ENCODE results near the gene MTRF1L. TPM values are rescaled to one million over a fixed set of nuclear protein-coding genes. Genes with fewer than 3 reads are reported as not detected.
"Not testable (repeated sequence)": the region's sequence is repeated elsewhere in the genome, so short reads cannot be mapped to it uniquely, and the experiment has no call there.

The MTRF1L gene
- total RNA-seq, 1 donor from 2014 or later: 15.1 TPM

DNA sequence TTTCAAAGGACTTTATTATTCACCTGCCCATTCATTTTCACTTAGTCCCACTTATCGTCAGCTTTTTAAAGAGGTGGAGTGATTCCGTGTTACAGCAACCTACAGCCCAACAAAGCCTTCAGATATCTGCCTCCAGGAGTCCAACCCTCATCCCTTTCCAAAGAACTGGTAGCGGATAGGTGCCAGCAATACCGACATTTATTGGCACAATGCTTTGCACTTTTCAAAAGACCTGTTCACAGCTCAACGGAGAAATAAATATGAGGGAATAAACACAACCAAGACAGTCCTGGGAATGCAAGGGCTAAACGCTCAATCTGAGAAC is 819 bp upstream of the MTRF1L start:
- DNase-seq (ENCODE audit: low read depth in 2 of 2): no peak

DNA sequence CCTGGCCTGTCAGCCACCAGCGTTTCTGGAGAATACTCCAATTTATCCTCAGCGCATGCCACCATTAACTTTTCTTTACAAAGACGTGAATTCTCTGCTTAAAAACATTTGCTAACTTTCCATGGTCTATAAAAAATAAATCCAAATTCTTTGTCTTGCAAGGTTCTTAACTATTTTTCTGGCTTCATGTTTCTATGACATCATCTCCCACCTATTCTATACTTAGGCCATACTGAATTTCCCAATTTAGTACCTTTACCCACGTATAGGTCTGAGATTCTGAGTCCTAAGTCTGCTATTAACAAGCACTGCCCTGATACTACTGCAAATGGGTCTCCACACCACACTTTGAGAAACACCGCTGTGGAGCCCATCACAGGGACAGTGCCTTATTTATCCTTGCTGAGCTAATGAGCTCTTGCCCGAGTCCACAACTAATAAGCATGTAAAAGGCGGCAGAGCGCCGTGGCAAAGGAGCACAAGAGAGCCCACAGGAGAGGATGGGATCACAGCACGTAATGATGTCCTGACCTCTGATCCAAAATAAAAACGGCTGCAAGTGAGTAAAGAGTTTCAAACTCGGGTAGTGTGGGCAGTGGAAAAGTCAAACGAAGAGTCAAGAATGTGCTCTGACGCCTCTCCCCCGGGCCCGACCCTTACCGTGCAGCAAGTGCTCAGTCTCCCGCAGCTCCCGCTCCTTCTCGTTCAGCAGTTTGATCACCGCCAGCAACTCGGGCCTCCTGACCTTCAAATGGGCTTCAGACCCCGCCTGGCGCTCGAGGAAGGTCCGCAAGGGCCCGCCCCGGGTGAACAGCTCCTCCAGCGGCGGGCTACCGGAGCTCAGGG is 519 bp downstream of the MTRF1L start:
- peak in 1 of 2 donors; percentile 31 for DNase-seq (ENCODE audit: low read depth in 2 of 2)

DNA sequence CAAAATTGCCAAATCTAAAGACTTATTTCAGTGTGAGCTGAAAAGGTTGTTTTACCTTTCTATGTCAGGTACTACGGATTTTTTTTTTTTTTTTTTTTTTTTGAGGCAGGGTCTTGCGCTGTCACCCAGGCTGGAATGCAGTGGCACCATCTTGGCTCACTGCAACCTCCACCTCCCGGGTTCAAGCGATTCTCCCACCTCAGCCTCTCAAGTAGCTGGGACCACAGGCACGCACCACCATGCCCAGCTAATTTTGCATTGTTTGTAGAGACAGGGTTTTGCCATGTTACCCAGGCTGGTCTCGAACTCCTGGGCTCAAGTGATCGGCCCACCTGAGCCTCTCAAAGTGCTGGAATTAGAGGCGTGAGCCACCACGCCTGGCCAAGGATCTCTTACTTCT is 1.7 kb downstream of the MTRF1L start:
- not testable (repeated sequence) for DNase-seq (ENCODE audit: low read depth in 2 of 2)

GRCh38 chr6:153000243-153000642 is 2.3 kb downstream of the MTRF1L start:
- DNase-seq (ENCODE audit: low read depth in 2 of 2): no peak

GRCh38 chr6:152999538-152999937 is 3.0 kb downstream of the MTRF1L start:
- not testable (repeated sequence) for DNase-seq (ENCODE audit: low read depth in 2 of 2)

GRCh38 chr6:152993847-152994246 is 8.7 kb downstream of the MTRF1L start:
- DNase-seq (ENCODE audit: low read depth in 2 of 2): no peak

- DNase-seq (ENCODE audit: low read depth in 2 of 2): no peak
Measured at GRCh38 chr6:152993431-152993830, 9.1 kb downstream of the MTRF1L start.

GRCh38 chr6:152986978-152987377 is 15.5 kb downstream of the MTRF1L start:
- DNase-seq (ENCODE audit: low read depth in 2 of 2): no peak

DNA sequence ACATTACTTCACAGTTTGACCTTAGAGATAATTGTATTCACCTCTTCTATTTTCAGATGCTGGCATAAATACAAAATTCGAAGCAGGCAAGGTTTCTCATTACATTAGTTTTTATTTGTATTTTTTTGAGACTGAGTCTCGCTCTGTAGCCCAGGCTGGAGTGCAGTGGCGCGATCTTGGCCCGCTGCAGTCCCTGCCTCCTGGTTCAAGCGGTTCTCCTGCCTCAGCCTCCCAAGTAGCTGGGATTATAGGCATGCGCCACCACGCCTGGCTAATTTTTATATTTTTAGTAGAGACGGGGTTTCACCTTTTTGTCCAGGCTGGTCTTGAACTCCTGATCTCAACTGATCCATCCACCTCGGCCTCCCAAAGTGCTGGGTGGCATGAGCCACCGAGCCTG is 17.2 kb downstream of the MTRF1L start:
- DNase-seq (ENCODE audit: low read depth in 2 of 2): not testable (repeated sequence)

GRCh38 chr6:152984513-152984872 is 18.0 kb downstream of the MTRF1L start:
- no peak for DNase-seq (ENCODE audit: low read depth in 2 of 2)

- peak; percentile 35 to 80 for DNase-seq (ENCODE audit: low read depth in 2 of 2)
Measured at GRCh38 chr6:152983637-152984512, 18.6 kb downstream of the MTRF1L start.

GRCh38 chr6:152982904-152983636 is 19.4 kb downstream of the MTRF1L start, which contains the start of gene FBXO5:
Gene FBXO5 (minus strand): TSS chr6:152983041. CDS start chr6:152982959, 82 bp downstream.
- DNase-seq (ENCODE audit: low read depth in 2 of 2): peak; percentile 92 to 98

DNA sequence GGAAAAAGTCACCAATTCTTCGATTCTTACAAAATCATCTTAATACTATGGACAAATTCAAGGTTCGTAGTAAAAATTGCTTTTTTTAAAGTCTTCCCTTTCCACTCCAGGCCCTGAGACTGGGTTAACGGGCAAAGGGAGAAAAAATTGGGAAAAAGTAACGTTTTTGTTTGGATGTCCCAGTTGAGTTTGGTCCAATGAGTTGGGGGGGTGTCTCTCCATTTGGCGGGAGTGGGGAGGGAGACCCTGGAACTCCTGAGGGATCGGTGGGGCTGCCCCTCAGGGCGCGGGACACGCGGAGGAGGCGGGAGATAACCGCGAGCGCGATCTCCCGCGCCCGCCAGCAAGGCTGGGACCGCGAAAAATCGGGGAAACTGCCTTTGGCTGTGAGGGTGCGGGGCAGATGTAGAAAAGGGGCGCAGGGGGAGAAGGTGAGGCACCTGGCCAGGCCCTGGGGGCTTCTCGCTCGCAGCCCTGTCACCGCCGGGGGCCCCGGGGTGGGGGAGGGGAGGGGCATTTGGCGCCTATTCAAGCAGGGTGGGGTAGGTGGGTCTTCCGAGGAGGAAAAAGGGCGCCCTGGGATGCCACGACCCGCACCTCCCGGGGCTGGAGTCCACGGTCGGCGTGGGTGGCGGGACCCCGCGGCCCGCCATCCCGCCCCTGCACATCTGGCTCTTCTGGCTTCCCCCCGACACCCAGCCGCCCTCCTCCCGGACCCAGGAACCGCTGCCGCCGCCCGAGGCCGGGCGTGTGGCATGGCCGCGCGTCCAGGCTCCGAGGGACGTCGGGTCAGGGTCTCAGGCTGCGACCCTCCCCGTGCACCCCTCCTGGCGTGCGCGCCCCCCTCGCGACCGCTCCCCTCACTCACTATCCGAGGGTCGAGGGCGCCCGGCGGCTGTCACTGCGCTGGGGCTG is 20.3 kb downstream of the MTRF1L start:
- DNase-seq (ENCODE audit: low read depth in 2 of 2): no peak

GRCh38 chr6:152981219-152981618 is 21.3 kb downstream of the MTRF1L start:
- no peak for DNase-seq (ENCODE audit: low read depth in 2 of 2)

DNA sequence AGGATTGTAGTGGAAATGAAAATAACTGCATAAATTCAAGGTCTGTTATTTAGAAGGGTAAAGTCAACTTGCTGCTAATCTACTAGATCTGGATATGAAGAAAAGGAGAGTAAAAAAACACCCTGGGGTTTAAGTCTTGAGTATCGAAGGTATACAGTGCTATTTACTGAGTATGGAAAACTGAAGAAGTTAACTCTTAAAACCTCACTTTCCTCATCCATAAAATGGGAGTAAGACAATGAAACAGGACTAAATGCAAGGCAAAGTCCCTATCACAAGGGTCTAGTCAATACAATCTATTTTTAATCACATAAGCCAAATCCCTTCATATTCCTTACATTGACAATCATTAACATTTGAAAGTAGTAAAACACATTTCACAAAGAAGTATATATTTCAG is 21.9 kb downstream of the MTRF1L start:
- no peak for DNase-seq (ENCODE audit: low read depth in 2 of 2)

DNA sequence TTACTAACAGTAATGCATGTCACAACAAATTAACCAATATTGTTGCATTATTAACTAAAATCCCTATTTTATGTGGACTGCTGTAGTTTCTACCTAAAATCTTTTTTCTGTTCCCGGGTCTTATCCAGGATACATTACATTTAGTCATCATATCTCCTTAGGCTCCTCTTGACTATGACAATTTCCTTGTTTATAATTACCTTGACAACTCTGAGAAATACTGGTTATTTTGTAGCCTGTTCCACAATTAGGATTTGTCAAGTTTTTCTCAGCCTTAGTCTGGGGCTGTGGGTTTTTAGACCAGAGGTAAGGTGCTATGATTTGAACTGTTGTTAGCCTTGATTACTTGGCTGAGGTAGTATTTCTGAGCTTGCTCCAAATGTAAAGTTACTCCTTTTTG is 23.4 kb downstream of the MTRF1L start:
- DNase-seq (ENCODE audit: low read depth in 2 of 2): no peak

DNA sequence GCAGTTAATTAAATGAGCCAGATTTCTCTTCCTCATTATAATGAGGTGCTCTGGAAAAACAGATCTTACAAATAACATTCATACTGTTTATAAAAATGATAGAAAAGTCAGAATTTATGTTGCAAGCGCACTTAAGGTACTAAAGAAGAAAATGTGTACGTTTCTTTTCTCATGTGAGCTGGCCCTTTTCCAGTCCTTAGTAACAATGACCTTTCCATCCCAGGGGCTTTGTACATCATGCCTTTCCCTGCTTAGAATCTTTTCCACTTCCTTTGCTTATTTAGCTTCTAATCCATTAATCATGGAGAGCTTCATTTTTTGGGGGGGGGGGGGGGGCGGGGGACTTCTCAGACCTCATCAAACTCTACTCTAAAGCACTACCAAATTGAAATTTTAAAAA is 24.5 kb downstream of the MTRF1L start:
- no peak for DNase-seq (ENCODE audit: low read depth in 2 of 2)

DNA sequence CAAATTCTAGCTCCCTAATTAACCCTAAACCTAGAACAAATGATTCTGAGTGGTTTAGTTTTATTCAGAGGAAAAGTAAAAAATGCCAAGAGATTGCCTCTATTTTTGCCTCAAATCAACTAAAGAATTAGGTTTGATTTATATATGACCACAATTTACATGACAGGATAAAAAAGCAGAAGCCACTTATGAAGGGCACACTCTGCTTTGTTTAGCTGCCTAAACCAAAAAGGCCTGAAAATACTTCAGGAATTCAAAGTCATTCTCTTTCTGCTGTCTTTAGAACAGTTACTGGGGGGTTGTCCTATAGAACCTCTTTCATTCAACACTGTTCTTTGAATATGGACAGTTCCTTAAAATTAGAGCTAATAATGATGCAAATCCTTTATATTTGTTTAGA is 25.0 kb downstream of the MTRF1L start:
- DNase-seq (ENCODE audit: low read depth in 2 of 2): no peak

DNA sequence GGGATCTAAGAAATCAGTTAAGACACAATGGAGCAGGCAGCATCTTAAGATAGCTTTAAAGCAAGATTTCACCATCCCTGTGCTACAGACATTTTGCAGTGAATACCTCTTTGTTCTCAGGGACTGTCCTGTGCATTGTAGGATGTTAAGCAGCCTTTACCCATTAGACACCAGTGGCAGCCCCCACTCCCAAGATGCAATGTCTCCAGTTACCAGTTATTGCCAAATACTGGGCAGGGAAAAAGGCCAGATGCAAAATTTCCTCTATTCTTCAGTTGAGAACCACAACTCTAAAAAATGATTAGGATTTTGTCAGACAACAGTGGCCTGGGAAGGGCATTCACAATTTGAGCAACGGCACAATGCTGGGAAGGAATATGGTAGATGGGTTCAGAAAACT is 25.8 kb downstream of the MTRF1L start:
- DNase-seq (ENCODE audit: low read depth in 2 of 2): no peak

DNA sequence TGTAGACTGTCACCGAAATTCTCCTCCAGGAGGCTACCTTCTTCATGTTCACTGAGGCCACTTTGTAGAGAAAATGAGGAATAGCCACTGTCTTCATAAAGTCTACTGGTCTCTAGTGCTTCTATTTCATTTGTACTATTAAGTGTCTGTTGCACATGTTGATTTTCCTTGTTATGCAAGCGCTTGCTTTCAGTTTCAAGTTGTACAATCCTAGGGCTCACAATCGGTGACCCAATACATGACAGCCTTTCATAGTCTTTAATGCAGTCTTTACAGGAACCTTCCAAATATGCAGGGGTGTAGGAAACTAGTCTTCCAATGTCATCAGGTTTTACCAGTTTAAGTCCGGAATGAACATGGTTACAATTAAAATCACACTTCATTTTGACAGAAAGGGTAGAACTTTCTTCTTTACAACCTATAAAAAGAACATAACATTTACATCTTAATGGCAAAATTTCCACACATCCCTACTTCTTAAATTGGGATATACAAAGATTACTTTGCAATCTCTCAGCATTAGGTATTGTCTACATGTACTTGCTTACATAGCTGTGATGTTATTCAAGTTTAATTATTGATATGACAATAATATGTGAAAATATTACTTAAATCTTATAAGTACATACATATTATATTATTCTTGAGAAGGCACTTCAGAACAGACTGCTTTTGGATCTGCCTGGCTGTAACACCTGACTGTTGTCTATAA is 27.1 kb downstream of the MTRF1L start:
- DNase-seq (ENCODE audit: low read depth in 2 of 2): no peak

Measured in dermis microvascular lymphatic vessel endothelial cell (primary cell).